Measurements from ENCODE around the gene FLNA. TPM values are rescaled to one million over a fixed set of nuclear protein-coding genes. Genes with fewer than 3 reads are reported as not detected.

FLNA gene
- total RNA-seq, 1 donor from 2014 or later, result 1,252 TPM

GRCh38 chrX:154365052-154365600 lies 9.3 kb downstream of the FLNA start:
- intact Hi-C loops (cut with DNase I), result no loop called here
- Histone ChIP-seq H3K9me3 (no peaks in the 10 kb centered on the region), H3K36me3 (peaks cover 68% of the 10 kb centered on the region), H3K27me3 (no peaks in the 10 kb centered on the region), H3K4me3 (no peak overlapping the region), H3K4me1 (peaks cover 16% of the 10 kb centered on the region), H3K27ac (no peak overlapping the region)
- ATAC-seq (no peak), DNase-seq (no peak)
- TF ChIP-seq CTCF (IDR thresholded peaks at IDR 0.05), result no peak

DNA sequence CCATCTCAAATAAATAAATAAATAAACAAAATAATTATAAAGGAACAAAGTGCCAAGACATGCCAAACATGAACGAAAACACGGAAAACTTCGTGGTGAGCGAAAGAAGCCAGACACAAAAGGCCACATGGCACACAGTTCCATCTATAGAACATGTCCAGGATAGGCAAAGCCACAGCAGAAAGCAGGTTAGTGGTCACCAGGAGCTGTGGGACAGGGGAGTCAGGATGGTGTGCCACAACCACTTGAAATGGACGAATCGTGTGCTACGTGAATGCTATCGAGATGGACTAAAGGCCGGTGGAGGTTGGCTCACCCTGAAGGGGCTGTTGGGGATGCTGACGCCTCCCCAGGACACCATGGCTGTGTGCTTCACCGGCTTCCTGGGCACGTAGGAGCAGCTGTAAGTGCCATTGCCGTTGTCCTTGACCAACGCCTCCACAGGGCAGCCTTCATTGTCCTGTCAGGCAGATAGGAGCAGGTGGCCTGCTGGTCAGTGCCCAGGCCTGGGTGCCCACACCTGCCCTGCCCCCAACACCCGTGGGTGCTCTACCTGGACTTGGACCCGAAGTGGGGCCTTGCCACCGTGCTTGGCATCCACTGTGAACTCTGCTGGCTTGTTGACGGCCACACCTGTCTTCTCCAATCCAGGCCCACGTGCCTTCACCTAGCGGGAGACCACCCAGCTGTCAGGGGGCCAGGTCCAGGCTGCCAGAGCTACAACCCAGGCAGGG lies 10.6 kb downstream of the FLNA start:
- Histone ChIP-seq H3K9me3 (no peaks in the 10 kb centered on the region), H3K27me3 (no peaks in the 10 kb centered on the region), H3K4me1 (peaks cover 16% of the 10 kb centered on the region), H3K4me3 (no peak overlapping the region), H3K27ac (no peak overlapping the region), H3K36me3 (peaks cover 81% of the 10 kb centered on the region)
- DNase-seq (no peak), ATAC-seq (no peak)
- intact Hi-C loops (cut with DNase I), result no loop called here
- no peak for TF ChIP-seq CTCF (IDR thresholded peaks at IDR 0.05)

- intact Hi-C loops (cut with DNase I), result no loop called here
- no peaks in the 10 kb centered on the region for H3K9me3 ChIP-seq
- peaks cover 90% of the 10 kb centered on the region for H3K36me3 ChIP-seq
- no peak overlapping the region for H3K27ac ChIP-seq
- H3K4me1 ChIP-seq, result peaks cover 3% of the 10 kb centered on the region
- H3K4me3 ChIP-seq, result no peak overlapping the region
- DNase-seq (no peak), ATAC-seq (no peak)
- H3K27me3 ChIP-seq, result no peaks in the 10 kb centered on the region
- TF ChIP-seq CTCF (IDR thresholded peaks at IDR 0.05), result no peak
Observed at GRCh38 chrX:154362085-154362742, 12.2 kb downstream of the FLNA start.

DNA sequence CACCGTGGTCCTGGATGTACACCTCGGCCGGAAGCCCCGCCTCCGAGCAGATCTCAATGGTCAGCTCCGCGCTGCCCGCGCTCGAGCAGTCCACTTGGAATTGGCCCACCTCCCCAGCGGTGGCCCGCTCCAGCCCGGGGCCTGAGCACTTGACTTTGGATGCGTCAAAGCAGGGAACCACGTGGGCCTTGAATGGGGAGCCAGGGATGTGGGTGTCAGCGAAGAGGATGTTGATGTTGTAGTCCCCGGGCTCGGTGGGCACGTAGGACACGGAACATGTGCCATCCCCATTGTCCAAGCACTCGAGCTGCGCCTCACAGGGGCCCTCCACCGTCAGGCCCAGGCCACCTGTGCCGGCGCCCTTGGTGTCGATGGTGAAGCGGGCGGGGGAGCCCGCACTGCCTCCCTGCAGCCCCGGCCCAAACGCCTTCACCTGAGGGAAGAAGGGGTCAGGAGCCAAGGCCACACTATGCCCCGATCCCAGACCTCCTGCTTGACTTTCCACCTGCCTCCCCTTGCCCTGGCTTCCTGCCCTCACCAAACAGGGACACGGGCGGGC lies 14.2 kb downstream of the FLNA start:
- ATAC-seq, result no peak
- intact Hi-C loops (cut with DNase I), result no loop called here
- Histone ChIP-seq H3K27me3 (no peaks in the 10 kb centered on the region), H3K9me3 (no peaks in the 10 kb centered on the region), H3K4me3 (no peak overlapping the region), H3K36me3 (peaks cover 84% of the 10 kb centered on the region), H3K4me1 (no peaks in the 10 kb centered on the region), H3K27ac (no peak overlapping the region)
- no peak for TF ChIP-seq CTCF (IDR thresholded peaks at IDR 0.05)
- no peak for DNase-seq

DNA sequence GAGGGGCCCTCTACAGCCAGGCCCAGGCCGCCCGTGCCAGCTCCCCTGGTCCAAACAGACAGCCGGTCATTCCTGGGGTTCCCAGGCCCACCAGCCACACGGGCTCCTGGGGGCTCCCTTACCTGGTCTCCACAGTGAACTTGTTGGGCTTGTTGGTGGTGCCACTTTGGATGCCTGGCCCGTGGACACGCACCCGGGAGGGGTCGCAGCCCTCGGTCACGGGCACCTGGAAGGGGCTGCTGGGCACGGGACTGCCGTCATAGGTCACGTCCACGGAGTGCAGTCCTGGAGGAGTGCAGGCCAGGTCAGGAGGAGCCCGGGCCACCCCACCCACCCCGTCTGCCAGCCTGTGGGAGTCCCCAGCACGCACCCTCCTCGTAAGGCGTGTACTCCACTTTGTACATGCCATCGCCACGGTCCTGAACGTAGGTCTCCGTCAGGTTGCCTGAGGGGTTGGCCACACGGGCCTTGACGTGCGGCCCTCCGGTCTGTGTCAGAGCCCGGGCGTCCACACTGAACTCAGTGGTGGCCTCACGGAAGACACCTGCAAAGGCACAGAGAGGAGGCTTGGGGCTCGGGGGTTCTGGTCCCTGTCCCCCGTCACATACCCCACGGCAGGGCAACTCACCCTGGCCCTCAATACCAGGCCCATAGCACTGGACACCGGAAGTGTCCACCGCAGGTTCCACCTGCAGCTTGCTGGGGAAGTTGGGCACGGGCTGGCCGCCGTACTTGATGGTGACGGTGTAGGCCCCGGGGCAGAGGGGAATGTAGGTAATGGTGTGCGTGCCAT lies 14.9 kb downstream of the FLNA start:
- Histone ChIP-seq H3K27me3 (no peaks in the 10 kb centered on the region), H3K4me3 (no peak overlapping the region), H3K9me3 (no peaks in the 10 kb centered on the region), H3K36me3 (peaks cover 84% of the 10 kb centered on the region), H3K27ac (no peak overlapping the region), H3K4me1 (no peaks in the 10 kb centered on the region)
- intact Hi-C loops (cut with DNase I), result no loop called here
- TF ChIP-seq CTCF (IDR thresholded peaks at IDR 0.05), result no peak
- ATAC-seq (no peak), DNase-seq (no peak)

Data from upper lobe of right lung (tissue), 1 donor.